HG03066 (cell line): ENCODE measurements around the gene UBR7.
"Not testable (repeated sequence)": the region's sequence is repeated elsewhere in the genome, so short reads cannot be mapped to it uniquely, and the experiment has no call there.

ENCODE experiments used
- ATAC-seq: cut with Tn5 transposase; IDR thresholded peaks from one replicate; pipeline ENCODE4 v1.9.1; 2021; ENCODE audit warnings: low read depth; ENCODE audit not compliant: unreplicated experiment

Gene UBR7, protein sequence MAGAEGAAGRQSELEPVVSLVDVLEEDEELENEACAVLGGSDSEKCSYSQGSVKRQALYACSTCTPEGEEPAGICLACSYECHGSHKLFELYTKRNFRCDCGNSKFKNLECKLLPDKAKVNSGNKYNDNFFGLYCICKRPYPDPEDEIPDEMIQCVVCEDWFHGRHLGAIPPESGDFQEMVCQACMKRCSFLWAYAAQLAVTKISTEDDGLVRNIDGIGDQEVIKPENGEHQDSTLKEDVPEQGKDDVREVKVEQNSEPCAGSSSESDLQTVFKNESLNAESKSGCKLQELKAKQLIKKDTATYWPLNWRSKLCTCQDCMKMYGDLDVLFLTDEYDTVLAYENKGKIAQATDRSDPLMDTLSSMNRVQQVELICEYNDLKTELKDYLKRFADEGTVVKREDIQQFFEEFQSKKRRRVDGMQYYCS

GRCh38 chr14:93206793-93207467 is at the start of gene UBR7, which contains the start of gene GON7:
Gene UBR7 (plus strand): TSS chr14:93207256. CDS start chr14:93207292, 36 bp downstream.
Gene GON7 (minus strand): TSS chr14:93207065. CDS start chr14:93207037, 28 bp downstream.
- peak; percentile 87 for ATAC-seq

DNA sequence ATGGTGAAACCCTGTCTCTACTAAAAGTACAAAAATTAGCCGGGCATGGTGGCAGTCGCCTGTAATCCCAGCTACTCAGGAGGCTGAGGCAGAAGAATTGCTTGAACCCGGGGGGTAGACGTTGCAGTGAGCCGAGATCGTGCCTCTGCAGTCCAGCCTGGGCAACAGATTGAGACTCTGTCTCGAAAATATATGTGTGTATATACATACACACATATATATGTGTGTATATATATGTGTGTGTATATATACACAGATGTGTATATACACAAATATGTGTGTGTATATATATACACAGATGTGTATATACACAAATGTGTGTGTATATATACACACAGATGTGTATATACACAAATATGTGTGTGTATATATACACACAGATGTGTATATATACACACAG is 48.7 kb upstream of the UBR7 start:
- ATAC-seq: not testable (repeated sequence)

GRCh38 chr14:93159625-93160352 is 47.3 kb upstream of the UBR7 start:
- not testable (repeated sequence) for ATAC-seq

DNA sequence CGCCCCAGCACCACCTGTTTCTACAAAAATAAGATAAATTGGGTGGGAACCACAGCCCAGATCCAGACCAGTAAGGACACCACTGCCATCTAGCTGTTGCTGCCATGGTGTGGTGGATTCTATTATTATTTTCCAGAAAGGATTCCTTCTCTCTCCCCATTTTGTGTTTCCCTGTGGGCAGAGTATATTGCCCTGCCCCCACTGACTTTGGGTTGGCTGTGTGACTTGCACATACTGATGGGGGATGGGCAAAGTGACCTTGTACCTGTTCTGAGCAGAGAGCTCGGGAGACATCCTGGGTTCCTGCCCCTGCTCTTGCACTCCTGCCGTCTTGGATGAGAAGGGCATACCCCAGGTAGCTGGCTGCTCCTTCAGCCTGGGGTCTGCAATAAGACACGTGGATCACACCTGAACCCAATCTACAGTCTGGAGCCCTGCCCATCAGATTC is 46.7 kb upstream of the UBR7 start:
- ATAC-seq: no peak

DNA sequence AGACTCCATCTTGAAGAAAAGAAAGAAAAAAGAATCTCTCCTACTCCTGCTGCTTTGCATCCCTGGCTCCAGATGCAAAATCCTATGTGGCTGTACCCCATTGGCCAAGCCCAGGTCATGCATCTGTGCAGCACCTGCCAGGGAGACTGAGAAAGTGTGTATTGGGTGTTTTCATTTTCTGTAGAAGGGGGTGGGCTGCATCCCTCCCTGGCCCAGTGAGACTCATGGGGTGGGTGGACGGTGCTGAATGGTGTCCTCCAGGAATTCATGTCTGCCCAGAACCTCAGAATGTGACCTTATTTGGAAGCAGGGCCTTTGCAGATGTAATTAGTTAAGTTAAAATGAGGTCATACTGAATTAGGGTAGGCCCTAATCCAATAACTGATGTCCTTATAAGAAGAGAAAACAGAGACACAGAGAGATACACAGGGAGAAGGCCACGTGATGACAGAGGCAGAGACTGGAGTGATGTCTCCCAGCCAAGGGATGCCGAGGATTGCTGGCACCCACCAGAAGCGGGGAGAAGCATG is 45.6 kb upstream of the UBR7 start:
- no peak for ATAC-seq

- no peak for ATAC-seq
These were observed 43.5 kb upstream of the UBR7 start for GRCh38 chr14:93163564-93163963.

DNA sequence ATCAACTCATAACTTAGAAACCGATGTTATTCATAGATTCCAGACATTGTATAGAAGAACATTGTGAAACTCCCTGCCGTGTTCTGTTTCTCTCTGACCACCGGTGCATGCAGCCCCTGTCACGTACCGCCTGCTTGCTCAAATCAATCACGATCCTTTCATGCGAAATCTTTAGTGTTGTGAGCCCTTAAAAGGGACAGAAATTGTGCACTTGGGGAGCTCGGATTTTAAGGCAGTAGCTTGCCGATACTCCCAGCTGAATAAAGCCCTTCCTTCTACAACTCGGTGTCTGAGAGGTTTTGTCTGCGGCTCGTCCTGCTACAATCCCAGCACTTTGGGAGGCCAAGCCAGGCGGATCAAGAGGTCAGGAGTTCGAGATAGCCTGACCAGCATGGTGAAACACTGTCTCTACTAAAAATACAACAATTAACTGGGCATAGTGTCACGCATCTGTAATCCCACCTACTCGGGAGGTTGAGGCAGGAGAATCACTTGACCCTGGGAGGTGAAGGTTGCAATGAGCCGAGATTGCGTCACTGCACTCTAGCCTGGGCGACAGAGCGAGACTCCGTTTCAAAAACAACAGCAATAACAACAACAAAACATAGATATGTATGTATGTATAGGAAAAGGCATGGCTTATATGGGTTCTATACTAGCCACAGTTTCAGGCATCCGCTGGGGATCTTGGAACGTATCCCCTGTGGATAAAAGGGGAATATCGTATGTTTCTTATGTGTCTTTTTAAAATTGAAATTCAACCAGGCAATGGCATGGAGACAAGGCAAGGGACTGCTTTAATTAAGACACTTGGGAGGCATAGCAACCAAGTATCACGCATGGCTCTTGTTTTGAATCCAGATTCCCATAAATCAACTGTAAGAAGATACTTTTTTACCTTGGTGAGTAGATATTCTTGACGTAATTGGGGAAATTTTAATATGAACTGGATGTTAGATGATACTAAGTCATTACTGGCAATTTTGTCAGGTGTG is 41.5 kb upstream of the UBR7 start:
- not testable (repeated sequence) for ATAC-seq

DNA sequence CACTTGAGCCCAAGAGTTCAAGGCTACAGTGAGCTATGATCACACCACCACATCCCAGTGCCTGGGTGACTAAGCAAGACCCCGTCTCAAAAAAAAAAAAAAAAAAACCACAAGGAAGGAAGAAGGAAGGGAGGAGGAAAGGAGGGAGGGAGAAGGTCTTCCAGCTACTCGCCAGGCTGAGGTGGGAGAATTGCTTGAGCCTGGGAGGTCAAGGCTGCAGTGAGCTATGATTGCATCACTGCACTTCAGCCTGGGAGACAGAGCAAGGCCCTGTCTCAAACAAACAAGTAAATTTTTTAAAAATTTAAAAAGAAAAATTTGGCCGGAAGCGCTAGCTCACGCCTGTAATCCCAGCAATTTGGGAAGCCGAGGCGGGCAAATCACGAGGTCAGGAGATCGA is 38.4 kb upstream of the UBR7 start:
- ATAC-seq: not testable (repeated sequence)

DNA sequence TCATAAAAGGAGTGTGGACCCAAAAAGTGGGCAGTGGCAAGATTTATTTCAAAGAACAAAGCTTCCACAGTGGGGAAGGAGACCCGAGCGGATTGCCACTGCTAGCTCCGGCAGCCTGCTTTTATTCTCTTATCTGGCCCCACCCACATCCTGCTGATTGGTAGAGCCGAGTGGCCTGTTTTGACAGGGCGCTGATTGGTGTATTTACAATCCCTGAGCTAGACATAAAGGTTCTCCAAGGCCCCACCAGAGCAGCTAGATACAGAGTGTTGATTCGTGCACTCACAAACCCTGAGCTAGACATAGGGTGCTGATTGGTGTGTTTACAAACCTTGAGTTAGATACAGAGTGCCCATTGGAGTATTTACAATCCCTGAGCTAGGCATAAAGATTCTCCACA is 37.4 kb upstream of the UBR7 start:
- ATAC-seq: not testable (repeated sequence)

- not testable (repeated sequence) for ATAC-seq
These were observed 36.9 kb upstream of the UBR7 start for GRCh38 chr14:93170141-93170540.

DNA sequence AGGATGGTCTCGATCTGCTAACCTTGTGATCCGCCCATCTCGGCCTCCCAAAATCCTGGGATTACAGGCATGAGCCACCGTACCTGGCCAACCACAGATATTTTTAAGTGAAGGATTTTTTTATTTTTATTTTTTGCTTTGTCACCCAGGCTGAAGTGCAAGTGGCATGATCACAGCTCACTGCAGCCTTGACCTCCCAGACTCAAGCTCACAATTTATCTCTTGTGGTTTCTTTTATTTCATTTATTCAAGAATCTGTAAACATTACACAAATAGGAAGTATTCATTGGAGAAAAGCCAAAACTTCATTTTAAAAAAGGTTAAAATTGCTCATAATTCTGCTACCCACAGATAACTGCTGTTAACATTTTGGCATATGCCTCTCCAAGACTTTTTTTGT is 35.7 kb upstream of the UBR7 start:
- no peak for ATAC-seq

GRCh38 chr14:93173943-93174395 is 33.1 kb upstream of the UBR7 start:
- ATAC-seq: no peak

GRCh38 chr14:93174731-93175130 is 32.3 kb upstream of the UBR7 start:
- ATAC-seq: not testable (repeated sequence)

- no peak for ATAC-seq
These were observed 31.6 kb upstream of the UBR7 start for GRCh38 chr14:93175492-93175891.

GRCh38 chr14:93183596-93184317 is 23.3 kb upstream of the UBR7 start:
- no peak for ATAC-seq

GRCh38 chr14:93184391-93185348 is 22.4 kb upstream of the UBR7 start, which contains the start of the genes LYSET and MOAP1:
Gene LYSET (plus strand): TSS chr14:93185317. CDS start chr14:93185406, 89 bp downstream.
Gene MOAP1 (minus strand): TSS chr14:93184897. CDS start chr14:93184242, 655 bp downstream.
- peak; percentile 85 for ATAC-seq

DNA sequence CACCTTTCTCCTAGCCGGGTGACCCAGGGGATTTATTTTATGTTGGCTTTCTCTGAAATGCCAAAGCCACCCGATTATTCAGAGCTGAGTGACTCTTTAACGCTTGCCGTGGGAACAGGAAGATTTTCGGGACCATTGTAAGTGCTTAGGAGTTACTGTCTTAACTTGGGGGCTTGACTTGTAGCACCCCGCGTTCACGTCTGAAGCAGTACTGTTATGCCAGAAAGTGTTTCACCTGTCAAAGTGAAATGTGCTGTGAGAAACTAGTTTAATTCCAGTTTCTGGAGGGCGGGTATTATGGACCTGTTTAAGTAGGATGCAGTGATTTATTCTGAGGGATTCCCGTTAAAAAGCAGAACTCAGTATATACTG is 21.7 kb upstream of the UBR7 start:
- no peak for ATAC-seq
